ENCODE measurements around the gene CCDC28A. TPM values are rescaled to one million over a fixed set of nuclear protein-coding genes. Genes with fewer than 3 reads are reported as not detected.
A peak's percentile ranks its signal among the peaks of the same experiment; 100 is the strongest.

Gene CCDC28A
- total RNA-seq, 1 experiment from 2014 or later = 8.4 TPM

- no peak overlapping the region for H3K4me3 ChIP-seq
- H3K27me3 ChIP-seq (replicated peaks) = 0 out of 2 replicates have a peak, but pooled peaks cover 2% of the 10 kb centered on the region
- DNase-seq (ENCODE audit: low read depth in 1 of 2, low spot score in 2 of 2) = no peak
- no peak overlapping the region for H3K27ac ChIP-seq
- no peaks in the 10 kb centered on the region for H3K36me3 ChIP-seq
- H3K4me1 ChIP-seq (replicated peaks) = no peaks in the 10 kb centered on the region
- no peaks in the 10 kb centered on the region for H3K9me3 ChIP-seq (replicated peaks)
Measured at GRCh38 chr6:138803861-138804260, 30.3 kb downstream of the CCDC28A start.

- Histone ChIP-seq H3K9me3 (replicated peaks) (no peaks in the 10 kb centered on the region), H3K36me3 (no peaks in the 10 kb centered on the region), H3K4me3 (no peak overlapping the region), H3K27me3 (replicated peaks) (0 out of 2 replicates have a peak, but pooled peaks cover 2% of the 10 kb centered on the region), H3K27ac (no peak overlapping the region), H3K4me1 (replicated peaks) (no peaks in the 10 kb centered on the region)
- DNase-seq (ENCODE audit: low read depth in 1 of 2, low spot score in 2 of 2) = no peak
Measured at GRCh38 chr6:138805016-138805765, 31.6 kb downstream of the CCDC28A start.

- no peak for DNase-seq (ENCODE audit: low read depth in 1 of 2, low spot score in 2 of 2)
- Histone ChIP-seq H3K27me3 (replicated peaks) (0 out of 2 replicates have a peak, but pooled peaks cover 3% of the 10 kb centered on the region), H3K4me3 (no peak overlapping the region), H3K27ac (no peak overlapping the region), H3K36me3 (no peaks in the 10 kb centered on the region), H3K4me1 (replicated peaks) (no peaks in the 10 kb centered on the region), H3K9me3 (replicated peaks) (no peaks in the 10 kb centered on the region)
Measured at GRCh38 chr6:138806889-138807288, 33.3 kb downstream of the CCDC28A start.

- DNase-seq (ENCODE audit: low read depth in 1 of 2, low spot score in 2 of 2) = no peak
Measured at GRCh38 chr6:138809677-138810076, 36.1 kb downstream of the CCDC28A start.

GRCh38 chr6:138811866-138812265 is 38.3 kb downstream of the CCDC28A start:
- Histone ChIP-seq H3K9me3 (replicated peaks) (no peaks in the 10 kb centered on the region), H3K4me1 (replicated peaks) (no peaks in the 10 kb centered on the region), H3K4me3 (no peak overlapping the region), H3K27me3 (replicated peaks) (0 out of 2 replicates have a peak, but pooled peaks cover 8% of the 10 kb centered on the region), H3K36me3 (no peaks in the 10 kb centered on the region), H3K27ac (no peak overlapping the region)
- no peak for DNase-seq (ENCODE audit: low read depth in 1 of 2, low spot score in 2 of 2)

More at GRCh38 chr6:138809677-138810076, 36.1 kb downstream of the CCDC28A start:
- Histone ChIP-seq H3K27ac (no peak overlapping the region), H3K27me3 (replicated peaks) (0 out of 2 replicates have a peak, but pooled peaks cover 10% of the 10 kb centered on the region), H3K4me3 (no peak overlapping the region), H3K36me3 (no peaks in the 10 kb centered on the region), H3K9me3 (replicated peaks) (no peaks in the 10 kb centered on the region), H3K4me1 (replicated peaks) (no peaks in the 10 kb centered on the region)

GRCh38 chr6:138814179-138814834 is 40.7 kb downstream of the CCDC28A start:
- Histone ChIP-seq H3K4me3 (no peak overlapping the region), H3K27ac (no peak overlapping the region), H3K36me3 (no peaks in the 10 kb centered on the region), H3K27me3 (replicated peaks) (0 out of 2 replicates have a peak, but pooled peaks cover 8% of the 10 kb centered on the region), H3K4me1 (replicated peaks) (peaks cover 7% of the 10 kb centered on the region), H3K9me3 (replicated peaks) (no peaks in the 10 kb centered on the region)
- no peak for DNase-seq (ENCODE audit: low read depth in 1 of 2, low spot score in 2 of 2)

GRCh38 chr6:138815221-138815620 is 41.7 kb downstream of the CCDC28A start:
- Histone ChIP-seq H3K27me3 (replicated peaks) (0 out of 2 replicates have a peak, but pooled peaks cover 8% of the 10 kb centered on the region), H3K9me3 (replicated peaks) (no peaks in the 10 kb centered on the region), H3K36me3 (no peaks in the 10 kb centered on the region), H3K27ac (no peak overlapping the region), H3K4me1 (replicated peaks) (peaks cover 7% of the 10 kb centered on the region), H3K4me3 (no peak overlapping the region)
- DNase-seq (ENCODE audit: low read depth in 1 of 2, low spot score in 2 of 2) = no peak

GRCh38 chr6:138815797-138816528 is 42.4 kb downstream of the CCDC28A start:
- Histone ChIP-seq H3K27ac (no peak overlapping the region), H3K36me3 (no peaks in the 10 kb centered on the region), H3K9me3 (replicated peaks) (no peaks in the 10 kb centered on the region), H3K27me3 (replicated peaks) (0 out of 2 replicates have a peak, but pooled peaks cover 8% of the 10 kb centered on the region), H3K4me3 (no peak overlapping the region), H3K4me1 (replicated peaks) (peaks cover 7% of the 10 kb centered on the region)
- DNase-seq (ENCODE audit: low read depth in 1 of 2, low spot score in 2 of 2) = peak in 1 of 2 experiments; percentile 48

GRCh38 chr6:138817799-138818198 is 44.2 kb downstream of the CCDC28A start:
- Histone ChIP-seq H3K27ac (no peak overlapping the region), H3K4me1 (replicated peaks) (peaks cover 7% of the 10 kb centered on the region), H3K4me3 (no peak overlapping the region), H3K27me3 (replicated peaks) (0 out of 2 replicates have a peak, but pooled peaks cover 5% of the 10 kb centered on the region), H3K36me3 (no peaks in the 10 kb centered on the region), H3K9me3 (replicated peaks) (no peaks in the 10 kb centered on the region)
- DNase-seq (ENCODE audit: low read depth in 1 of 2, low spot score in 2 of 2) = peak in 1 of 2 experiments; percentile 37

GRCh38 chr6:138818496-138819194 is 45.1 kb downstream of the CCDC28A start:
- DNase-seq (ENCODE audit: low read depth in 1 of 2, low spot score in 2 of 2) = no peak
- no peak overlapping the region for H3K27ac ChIP-seq
- no peaks in the 10 kb centered on the region for H3K27me3 ChIP-seq (replicated peaks)
- H3K9me3 ChIP-seq (replicated peaks) = no peaks in the 10 kb centered on the region
- no peaks in the 10 kb centered on the region for H3K36me3 ChIP-seq
- H3K4me1 ChIP-seq (replicated peaks) = peaks cover 7% of the 10 kb centered on the region
- H3K4me3 ChIP-seq = no peak overlapping the region

GRCh38 chr6:138821519-138821918 is 48.0 kb downstream of the CCDC28A start:
- no peak for DNase-seq (ENCODE audit: low read depth in 1 of 2, low spot score in 2 of 2)
- peaks cover 7% of the 10 kb centered on the region for H3K4me1 ChIP-seq (replicated peaks)
- H3K27me3 ChIP-seq (replicated peaks) = no peaks in the 10 kb centered on the region
- H3K36me3 ChIP-seq = no peaks in the 10 kb centered on the region
- no peaks in the 10 kb centered on the region for H3K9me3 ChIP-seq (replicated peaks)
- H3K4me3 ChIP-seq = no peak overlapping the region
- H3K27ac ChIP-seq = no peak overlapping the region

- Histone ChIP-seq H3K9me3 (replicated peaks) (no peaks in the 10 kb centered on the region), H3K27ac (no peak overlapping the region), H3K4me3 (no peak overlapping the region), H3K36me3 (no peaks in the 10 kb centered on the region), H3K4me1 (replicated peaks) (no peaks in the 10 kb centered on the region), H3K27me3 (replicated peaks) (no peaks in the 10 kb centered on the region)
- no peak for DNase-seq (ENCODE audit: low read depth in 1 of 2, low spot score in 2 of 2)
Measured at GRCh38 chr6:138824482-138825144, 51.0 kb downstream of the CCDC28A start.

GRCh38 chr6:138830248-138830647 is 56.7 kb downstream of the CCDC28A start:
- Histone ChIP-seq H3K9me3 (replicated peaks) (no peaks in the 10 kb centered on the region), H3K36me3 (no peaks in the 10 kb centered on the region), H3K4me1 (replicated peaks) (no peaks in the 10 kb centered on the region), H3K27ac (no peak overlapping the region), H3K27me3 (replicated peaks) (no peaks in the 10 kb centered on the region), H3K4me3 (no peak overlapping the region)
- no peak for DNase-seq (ENCODE audit: low read depth in 1 of 2, low spot score in 2 of 2)

All from SJSA1 (cell line).